DND-41 (cell line): ENCODE measurements around the gene SMIM5.

Experiments
- ATAC-seq: fragments of 200-7000 bp; cut with Tn5 transposase; 3 replicates; pipeline ENCODE4 v1.9.1; 2021; ENCODE audit warnings: low read depth; ENCODE audit not compliant: insufficient read depth
- DNase-seq: peaks from one replicate; pipeline ENCODE4 v3.0.0-alpha.2; 2020
- H2AFZ ChIP-seq: 2 replicates; pipeline ENCODE4 v1.6.0; 2012; ENCODE audit warnings: low read depth, low read length
- H3K27ac ChIP-seq: 2 replicates; pipeline ENCODE4 v1.5.1; 2012; ENCODE audit warnings: low read length, inconsistent platforms
- H3K27me3 ChIP-seq: fragments of 200-600 bp; sonication (generic); 2 replicates; pipeline ENCODE4 v1.6.0; 2012; ENCODE audit warnings: low read length, mild to moderate bottlenecking, inconsistent platforms; ENCODE audit not compliant: insufficient read depth, poor library complexity
- H3K36me3 ChIP-seq: 2 replicates; pipeline ENCODE4 v1.5.1; 2012; ENCODE audit warnings: low read length, inconsistent platforms; ENCODE audit not compliant: insufficient read depth
- H3K4me1 ChIP-seq: 2 replicates; pipeline ENCODE4 v1.5.1; 2012; ENCODE audit warnings: mild to moderate bottlenecking, low read length; ENCODE audit not compliant: insufficient read depth
- H3K4me2 ChIP-seq: 2 replicates; pipeline ENCODE4 v1.6.0; 2012; ENCODE audit warnings: mild to moderate bottlenecking, moderate library complexity, low read length, inconsistent platforms; ENCODE audit not compliant: insufficient read depth
- H3K4me3 ChIP-seq, 2 experiments: fragments of 200-600 bp in 1 of 2; shearing (Covaris generic) in 1 of 2; 2 replicates each; pipeline ENCODE4 v1.5.1; 2012 to 2016; ENCODE audit warnings: inconsistent platforms in 2 of 2, low read length in 2 of 2, mild to moderate bottlenecking in 2 of 2, low read depth in 1 of 2, moderate library complexity in 1 of 2
- H3K79me2 ChIP-seq: 2 replicates; pipeline ENCODE4 v1.6.0; 2012; ENCODE audit warnings: low read length, inconsistent platforms; ENCODE audit not compliant: insufficient read depth
- H3K9ac ChIP-seq: 2 replicates; pipeline ENCODE4 v1.6.0; 2012; ENCODE audit warnings: low read depth, mild to moderate bottlenecking, inconsistent platforms, low read length, moderate library complexity
- H3K9me3 ChIP-seq: 2 replicates; pipeline ENCODE4 v1.5.1; 2012; ENCODE audit warnings: low read length, moderate library complexity, mild to moderate bottlenecking, inconsistent platforms; ENCODE audit not compliant: insufficient read depth, severe bottlenecking
- H4K20me1 ChIP-seq: 2 replicates; pipeline ENCODE4 v1.6.0; 2012; ENCODE audit warnings: low read length; ENCODE audit not compliant: insufficient read depth
- CTCF ChIP-seq: IDR thresholded peaks from 2 replicates; pipeline ENCODE4 v1.5.1; 2012; ENCODE audit warnings: borderline replicate concordance, low read length, moderate library complexity, mild to moderate bottlenecking; ENCODE audit not compliant: poor library complexity, severe bottlenecking; ENCODE audit errors: extremely low read depth
- EZH2 ChIP-seq: IDR thresholded peaks from 3 replicates; pipeline ENCODE4 v1.6.1; 2012; ENCODE audit warnings: borderline replicate concordance, low read depth, mild to moderate bottlenecking, moderate library complexity, low read length, inconsistent platforms; ENCODE audit not compliant: severe bottlenecking

The SMIM5 gene

GRCh38 chr17:75627094-75627493 is 6.1 kb upstream of the SMIM5 start:
- H3K4me3 ChIP-seq, result no peak overlapping the region
- peaks cover 25% of the 10 kb centered on the region for H3K36me3 ChIP-seq
- no peaks in the 10 kb centered on the region for H3K79me2 ChIP-seq
- H2AFZ ChIP-seq, result no peak overlapping the region
- H4K20me1 ChIP-seq, result 0 out of 2 replicates have a peak, but pooled peaks cover 8% of the 10 kb centered on the region
- H3K9ac ChIP-seq, result no peak overlapping the region
- H3K9me3 ChIP-seq, result no peaks in the 10 kb centered on the region
- no peaks in the 10 kb centered on the region for H3K4me1 ChIP-seq
- TF ChIP-seq EZH2, result no peak
- TF ChIP-seq CTCF, result no peak
- no peaks in the 10 kb centered on the region for H3K27me3 ChIP-seq
- H3K4me2 ChIP-seq, result no peak overlapping the region
- H3K27ac ChIP-seq, result no peak overlapping the region
- ATAC-seq (no peak), DNase-seq (no peak)

- no peak overlapping the region for H3K9ac ChIP-seq
- no peak for TF ChIP-seq CTCF
- no peak for TF ChIP-seq EZH2
- H2AFZ ChIP-seq, result no peak overlapping the region
- H4K20me1 ChIP-seq, result peaks cover 17% of the 10 kb centered on the region
- H3K79me2 ChIP-seq, result no peaks in the 10 kb centered on the region
- no peaks in the 10 kb centered on the region for H3K27me3 ChIP-seq
- H3K4me2 ChIP-seq, result no peak overlapping the region
- peaks cover 5% of the 10 kb centered on the region for H3K4me1 ChIP-seq
- H3K36me3 ChIP-seq, result peaks cover 26% of the 10 kb centered on the region
- no peaks in the 10 kb centered on the region for H3K9me3 ChIP-seq
- ATAC-seq (no peak), DNase-seq (no peak)
- H3K4me3 ChIP-seq, result no peak overlapping the region
- H3K27ac ChIP-seq, result no peak overlapping the region
These were observed 4.8 kb upstream of the SMIM5 start for GRCh38 chr17:75628425-75628824.

- Histone ChIP-seq H3K36me3 (peaks cover 26% of the 10 kb centered on the region), H3K9me3 (no peaks in the 10 kb centered on the region), H3K4me1 (peaks cover 11% of the 10 kb centered on the region), H3K4me3 (no peak overlapping the region), H3K79me2 (no peaks in the 10 kb centered on the region), H4K20me1 (peaks cover 21% of the 10 kb centered on the region), H3K27ac (no peak overlapping the region), H3K4me2 (no peak overlapping the region), H3K9ac (no peak overlapping the region), H3K27me3 (no peaks in the 10 kb centered on the region), H2AFZ (no peak overlapping the region)
- TF ChIP-seq CTCF, result no peak
- ATAC-seq (no peak), DNase-seq (no peak)
These were observed 4.1 kb upstream of the SMIM5 start for GRCh38 chr17:75629157-75629556.
